CD4-positive, alpha-beta T cell (primary cell): ENCODE measurements around the gene PTCD2. TPM values are rescaled to one million over a fixed set of nuclear protein-coding genes. Genes with fewer than 3 reads are reported as not detected.

Source experiments
- ATAC-seq: fragments of 200-7000 bp; cut with Tn5 transposase; one replicate; pipeline ENCODE4 v1.10.0; 2022; ENCODE audit warnings: mild to moderate bottlenecking; ENCODE audit not compliant: poor library complexity
- CTCF ChIA-PET: fragments of 350-600 bp; sonication (Branson Sonifier 250); formaldehyde crosslinking; loops from one replicate; lab custom pipeline; 2021; ENCODE audit warnings: antibody characterized with exemption, inconsistent platforms; lab: Charles Lee
- POLR2A ChIA-PET: fragments of 350-600 bp; sonication (Branson Sonifier 250); formaldehyde crosslinking; loops from one replicate; lab custom pipeline; 2021; ENCODE audit warnings: antibody characterized with exemption, inconsistent platforms; lab: Charles Lee
- DNase-seq, 14 experiments: peaks; one replicate each; pipeline ENCODE4 v3.0.0-alpha.2; 2013 to 2020; ENCODE audit warnings: mixed read lengths in 2 of 14
- H3K27ac ChIP-seq, 2 donors: one replicate each; pipeline versions ENCODE4 v1.5.1 to v1.7.0; 2013; ENCODE audit warnings: low read length in 2 of 2, low read depth in 1 of 2, mild to moderate bottlenecking in 1 of 2
- H3K27me3 ChIP-seq, 2 experiments: 1 replicate in 1 of 2; 2 replicates in 1 of 2; pipeline versions ENCODE4 v1.6.1 to v1.7.0; 2013; ENCODE audit warnings: low read length in 2 of 2, control low read depth in 1 of 2, mild to moderate bottlenecking in 1 of 2, moderate library complexity in 1 of 2; ENCODE audit not compliant: insufficient read depth in 2 of 2, control insufficient read depth in 1 of 2
- H3K36me3 ChIP-seq: one replicate; pipeline ENCODE4 v1.6.1; 2013; ENCODE audit warnings: low read length, control low read depth; ENCODE audit not compliant: insufficient read depth
- H3K4me1 ChIP-seq: one replicate; pipeline ENCODE4 v1.6.1; 2013; ENCODE audit warnings: low read length, control low read depth; ENCODE audit not compliant: insufficient read depth
- H3K4me3 ChIP-seq: one replicate; pipeline ENCODE4 v1.5.1; 2013; ENCODE audit warnings: mild to moderate bottlenecking, low read length, moderate library complexity
- H3K9me3 ChIP-seq, 2 experiments: 1 replicate in 1 of 2; 2 replicates in 1 of 2; pipeline versions ENCODE4 v1.6.1 to v1.7.0; 2013; ENCODE audit warnings: low read length in 2 of 2, mild to moderate bottlenecking in 2 of 2, control low read depth in 1 of 2, moderate library complexity in 1 of 2; ENCODE audit not compliant: control insufficient read depth in 1 of 2, insufficient read depth in 1 of 2
- H3K27ac Mint-ChIP-seq: one replicate; pipeline ENCODE4 v1.8.0; 2020; ENCODE audit warnings: mixed read lengths
- H3K27me3 Mint-ChIP-seq: one replicate; pipeline ENCODE4 v1.8.0; 2021; ENCODE audit warnings: mixed read lengths
- H3K36me3 Mint-ChIP-seq: one replicate; pipeline ENCODE4 v1.8.0; 2021; ENCODE audit warnings: low read depth, mixed read lengths
- H3K4me1 Mint-ChIP-seq: one replicate; pipeline ENCODE4 v1.8.0; 2021; ENCODE audit warnings: low read depth, mixed read lengths
- H3K4me3 Mint-ChIP-seq: one replicate; pipeline ENCODE4 v1.8.0; 2020; ENCODE audit warnings: mild to moderate bottlenecking, mixed read lengths
- H3K9me3 Mint-ChIP-seq: one replicate; pipeline ENCODE4 v1.8.0; 2020; ENCODE audit warnings: mixed read lengths
- CTCF ChIP-seq: fragments of 200-600 bp; IDR thresholded peaks from one replicate; pipeline ENCODE4 v1.8.0; 2022; ENCODE audit warnings: antibody characterized with exemption, mild to moderate bottlenecking
- intact Hi-C, 2 experiments: fragments of 100-400 bp; cut with DNase I in 1 of 2; cut with micrococcal nuclease in 1 of 2; formaldehyde crosslinking; loops; one replicate each; pipeline versions ENCODE4 v1.15.1 to v1.9.0; 2023 to 2025; cut with DNase I, micrococcal nuclease
- polyA plus RNA-seq, 2 donors: library from polyadenylated mRNA; unstranded; fragments of 120-200 nt; gene quantifications; one replicate each; pipeline ENCODE4 v1.2.1, GENCODE V29; 2013
- total RNA-seq, 174 experiments: library from RNA in 2 of 174; stranded (reverse) in 2 of 174; gene quantifications; one replicate each; pipeline ENCODE4 v1.2.3 and lab custom pipeline; 2021 to 2026

Gene PTCD2
- 1 to 10 TPM; 2.9 to 3.3 TPM for total RNA-seq
- 5.3 TPM for polyA plus RNA-seq (2013, experiment 1 of 2)
- 5.4 TPM for polyA plus RNA-seq (2013, experiment 2 of 2)
- 5.8 to 38.0 (median 22.2) reads per million in 172 experiments for total RNA-seq (lab: John Stamatoyannopoulos, UW)

- H3K27ac Mint-ChIP-seq = peak within 1 kb of the TSS; percentile 92
- POLR2A ChIA-PET = interaction anchor here (0.5 to 3.4 kb wide), 7 partner anchors 12 to 1178 kb away, joined by 3 to 59 read pairs (median 3); partner anchors contain the start of genes BTF3 and FCHO2
- Histone ChIP-seq H3K9me3 (no peaks in the 10 kb centered on the region), H3K27ac (peak within 1 kb of the TSS; percentile 62 to 70), H3K27me3 (no peaks in the 10 kb centered on the region), H3K4me3 (peak within 1 kb of the TSS; percentile 94), H3K4me1 (peaks cover 19% of the 10 kb centered on the region), H3K36me3 (peaks cover 18% of the 10 kb centered on the region)
- no peaks in the 10 kb centered on the region for H3K27me3 Mint-ChIP-seq
- no peaks in the 10 kb centered on the region for H3K9me3 Mint-ChIP-seq
- intact Hi-C loops = loop anchor here (1.0 to 10.0 kb wide), 4 partner anchors 12 to 1245 kb away; partner anchors contain the start of genes ANKRA2 (in 1 of the 2), BTF3 (in 1 of the 2), FCHO2 (in 1 of the 2) and UTP15 (in 1 of the 2)
- DNase-seq (peak; percentile 88 to 99 (median 92)), ATAC-seq (peak; percentile 99)
- H3K36me3 Mint-ChIP-seq = peaks cover 40% of the 10 kb centered on the region
- H3K4me1 Mint-ChIP-seq = peaks cover 34% of the 10 kb centered on the region
- CTCF ChIA-PET = interaction anchor here (0.7 to 7.8 kb wide), 3 partner anchors 12 to 718 kb away, joined by 3 to 75 read pairs (median 4); no protein-coding TSS in a partner anchor
- TF ChIP-seq CTCF = no peak
- H3K4me3 Mint-ChIP-seq = peak within 1 kb of the TSS; percentile 98
Observed at GRCh38 chr5:72319976-72320752, at the start of gene PTCD2, which contains the start of gene MRPS27. Gene PTCD2 (plus strand): TSS chr5:72320373. CDS start chr5:72320383, 10 bp downstream. Gene MRPS27 (minus strand): TSS chr5:72320240. CDS start chr5:72320221, 19 bp downstream.

- Mint-ChIP-seq H3K27me3 (no peaks in the 10 kb centered on the region), H3K4me3 (no peak overlapping the region), H3K9me3 (no peaks in the 10 kb centered on the region), H3K4me1 (peaks cover 16% of the 10 kb centered on the region), H3K27ac (no peak overlapping the region), H3K36me3 (peaks cover 34% of the 10 kb centered on the region)
- intact Hi-C loops = no loop called here
- no peak for DNase-seq
- no peak for TF ChIP-seq CTCF
- ChIA-PET CTCF (interaction anchor here (1.2 kb wide), 1 partner anchor 17 kb away, joined by 3 read pairs; no protein-coding TSS in a partner anchor), POLR2A (no interaction called here)
- Histone ChIP-seq H3K27ac (no peak overlapping the region), H3K4me1 (no peaks in the 10 kb centered on the region), H3K9me3 (no peaks in the 10 kb centered on the region), H3K4me3 (no peak overlapping the region), H3K27me3 (no peaks in the 10 kb centered on the region), H3K36me3 (peaks cover 4% of the 10 kb centered on the region)
- ATAC-seq = no peak
Observed at GRCh38 chr5:72271702-72272101, 48.5 kb upstream of the PTCD2 start.

GRCh38 chr5:72272398-72272797 is 47.8 kb upstream of the PTCD2 start:
- ChIA-PET POLR2A (no interaction called here), CTCF (no interaction called here)

More at GRCh38 chr5:72272398-72272797, 47.8 kb upstream of the PTCD2 start:
- H3K4me3 ChIP-seq = no peak overlapping the region
- no peak for DNase-seq
- H3K27me3 ChIP-seq = no peaks in the 10 kb centered on the region
- H3K9me3 ChIP-seq = no peaks in the 10 kb centered on the region
- Mint-ChIP-seq H3K4me3 (no peak overlapping the region), H3K27me3 (no peaks in the 10 kb centered on the region), H3K9me3 (no peaks in the 10 kb centered on the region), H3K27ac (no peak overlapping the region), H3K36me3 (peaks cover 40% of the 10 kb centered on the region), H3K4me1 (peaks cover 16% of the 10 kb centered on the region)
- H3K27ac ChIP-seq = no peak overlapping the region
- no peak for TF ChIP-seq CTCF
- H3K36me3 ChIP-seq = peaks cover 4% of the 10 kb centered on the region
- ATAC-seq = no peak
- intact Hi-C loops = no loop called here
- no peaks in the 10 kb centered on the region for H3K4me1 ChIP-seq
